ENCODE data around the gene EMC8. TPM values are rescaled to one million over a fixed set of nuclear protein-coding genes. Genes with fewer than 3 reads are reported as not detected.

Gene EMC8
- total RNA-seq, 2 donors from 2014 or later = 30.2 to 38.8 TPM

DNA sequence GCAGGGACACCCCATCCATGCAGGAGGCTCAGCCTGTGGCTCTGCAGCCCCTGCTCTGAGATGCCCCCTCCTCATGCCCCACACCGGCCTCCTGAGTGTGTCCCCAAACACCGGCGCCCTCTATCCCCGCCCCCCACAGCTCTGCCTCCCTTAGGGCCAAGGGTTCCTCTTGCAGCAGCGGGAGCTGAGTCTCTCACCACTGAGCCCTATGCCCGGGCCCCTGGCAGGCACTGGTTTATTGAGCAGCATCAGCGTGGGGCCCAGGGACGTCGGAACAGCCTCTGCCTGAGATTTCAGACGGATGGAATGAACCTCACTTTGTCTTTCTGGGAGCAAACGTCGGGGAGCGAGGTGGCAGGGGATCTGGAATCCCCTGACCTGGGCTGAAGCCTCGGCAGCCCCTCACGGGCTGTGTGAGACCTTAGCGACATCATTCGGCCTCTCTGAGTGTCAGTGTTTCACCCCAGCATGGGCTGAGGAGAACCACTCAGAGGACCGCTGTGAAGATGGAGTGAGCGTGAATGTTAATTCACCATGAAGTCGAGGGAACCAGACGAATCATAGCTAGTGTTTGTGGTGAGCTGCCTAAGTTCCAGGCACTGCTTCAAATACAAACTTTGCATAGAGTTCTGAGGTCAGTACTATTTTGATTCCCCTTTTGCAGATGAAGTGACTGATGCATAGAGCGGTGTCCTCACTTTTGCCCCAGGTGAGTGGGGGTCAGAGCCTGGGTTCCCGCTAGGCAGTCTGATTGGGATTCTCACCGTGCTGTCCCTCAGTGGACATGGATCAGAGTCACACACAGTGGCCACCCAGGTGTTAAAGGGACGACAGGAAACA, 43.2 kb downstream of the EMC8 start:
- Histone ChIP-seq H3K27me3 (replicated peaks; ENCODE audit: insufficient read depth) (no peaks in the 10 kb centered on the region), H3K4me3 (no peak overlapping the region), H3K27ac (no peak overlapping the region), H3K36me3 (no peaks in the 10 kb centered on the region), H3K4me1 (replicated peaks) (peaks cover 12% of the 10 kb centered on the region), H3K9me3 (no peaks in the 10 kb centered on the region)
- TF ChIP-seq, protein P1, sequence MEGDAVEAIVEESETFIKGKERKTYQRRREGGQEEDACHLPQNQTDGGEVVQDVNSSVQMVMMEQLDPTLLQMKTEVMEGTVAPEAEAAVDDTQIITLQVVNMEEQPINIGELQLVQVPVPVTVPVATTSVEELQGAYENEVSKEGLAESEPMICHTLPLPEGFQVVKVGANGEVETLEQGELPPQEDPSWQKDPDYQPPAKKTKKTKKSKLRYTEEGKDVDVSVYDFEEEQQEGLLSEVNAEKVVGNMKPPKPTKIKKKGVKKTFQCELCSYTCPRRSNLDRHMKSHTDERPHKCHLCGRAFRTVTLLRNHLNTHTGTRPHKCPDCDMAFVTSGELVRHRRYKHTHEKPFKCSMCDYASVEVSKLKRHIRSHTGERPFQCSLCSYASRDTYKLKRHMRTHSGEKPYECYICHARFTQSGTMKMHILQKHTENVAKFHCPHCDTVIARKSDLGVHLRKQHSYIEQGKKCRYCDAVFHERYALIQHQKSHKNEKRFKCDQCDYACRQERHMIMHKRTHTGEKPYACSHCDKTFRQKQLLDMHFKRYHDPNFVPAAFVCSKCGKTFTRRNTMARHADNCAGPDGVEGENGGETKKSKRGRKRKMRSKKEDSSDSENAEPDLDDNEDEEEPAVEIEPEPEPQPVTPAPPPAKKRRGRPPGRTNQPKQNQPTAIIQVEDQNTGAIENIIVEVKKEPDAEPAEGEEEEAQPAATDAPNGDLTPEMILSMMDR (IDR thresholded peaks at IDR 0.05) = no peak
- no peak for TF ChIP-seq POLR2A (IDR thresholded peaks at IDR 0.05)
- TF ChIP-seq POLR2AphosphoS5 (IDR thresholded peaks at IDR 0.05) = no peak
- 79% methylated on average over 25 of the region's 25 CpGs for WGBS
- intact Hi-C loops (cut with DNase I) = no loop called here
- no peak for DNase-seq (ENCODE audit: low spot score)

DNA sequence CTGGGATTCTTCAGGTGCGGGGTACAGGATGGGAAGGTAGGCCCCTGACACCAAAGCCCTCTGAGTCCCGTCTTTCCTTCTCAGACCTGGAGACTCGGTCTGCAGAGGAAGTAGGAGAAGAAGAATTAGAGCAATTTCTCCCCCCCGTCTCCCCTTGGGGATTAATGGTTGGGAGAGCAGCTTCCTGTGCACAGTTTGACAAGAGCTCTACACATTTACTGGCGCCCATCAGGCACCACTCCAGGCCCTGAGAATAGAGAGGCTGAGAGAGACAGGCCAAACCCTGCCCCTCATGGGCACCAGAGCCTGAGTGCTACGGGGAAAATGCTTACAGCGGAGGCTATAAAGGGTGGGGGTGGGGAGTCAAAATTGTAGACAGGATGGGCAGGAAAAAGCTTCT, 44.9 kb downstream of the EMC8 start:
- Histone ChIP-seq H3K9me3 (no peaks in the 10 kb centered on the region), H3K27ac (no peak overlapping the region), H3K4me3 (no peak overlapping the region), H3K27me3 (replicated peaks; ENCODE audit: insufficient read depth) (no peaks in the 10 kb centered on the region), H3K36me3 (no peaks in the 10 kb centered on the region), H3K4me1 (replicated peaks) (peaks cover 21% of the 10 kb centered on the region)
- TF ChIP-seq, protein P1 (IDR thresholded peaks at IDR 0.05) = no peak
- TF ChIP-seq POLR2AphosphoS5 (IDR thresholded peaks at IDR 0.05) = no peak
- no peak for TF ChIP-seq POLR2A (IDR thresholded peaks at IDR 0.05)
- WGBS = 52% methylated on average over 7 of the region's 7 CpGs
- intact Hi-C loops (cut with DNase I) = no loop called here
- DNase-seq (ENCODE audit: low spot score) = no peak

DNA sequence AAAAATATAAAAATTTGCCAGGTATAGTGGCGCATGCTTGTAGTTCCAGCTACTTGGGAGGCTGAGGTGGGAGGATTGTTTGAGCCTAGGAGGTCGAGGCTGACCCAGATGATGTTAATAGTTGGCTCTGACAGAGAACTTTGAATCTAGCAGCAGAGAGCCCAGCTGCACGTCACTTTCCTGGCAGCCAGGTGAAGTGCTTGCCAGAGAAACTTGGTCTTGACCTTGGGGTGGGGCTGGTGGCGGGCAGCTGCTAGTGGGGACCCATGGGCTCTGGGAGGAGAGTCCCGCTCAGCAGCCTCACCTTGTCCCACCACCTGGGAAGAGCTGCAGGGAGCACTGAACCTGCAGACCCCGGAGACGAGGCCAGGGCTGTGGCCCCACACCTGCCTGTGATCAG, 45.4 kb downstream of the EMC8 start:
- Histone ChIP-seq H3K36me3 (no peaks in the 10 kb centered on the region), H3K27ac (no peak overlapping the region), H3K9me3 (no peaks in the 10 kb centered on the region), H3K4me3 (no peak overlapping the region), H3K4me1 (replicated peaks) (peaks cover 21% of the 10 kb centered on the region), H3K27me3 (replicated peaks; ENCODE audit: insufficient read depth) (no peaks in the 10 kb centered on the region)
- intact Hi-C loops (cut with DNase I) = no loop called here
- no peak for DNase-seq (ENCODE audit: low spot score)
- no peak for TF ChIP-seq POLR2AphosphoS5 (IDR thresholded peaks at IDR 0.05)
- TF ChIP-seq, protein P1 (IDR thresholded peaks at IDR 0.05) = no peak
- TF ChIP-seq POLR2A (IDR thresholded peaks at IDR 0.05) = no peak
- WGBS = 79% methylated on average over 7 of the region's 7 CpGs

DNA sequence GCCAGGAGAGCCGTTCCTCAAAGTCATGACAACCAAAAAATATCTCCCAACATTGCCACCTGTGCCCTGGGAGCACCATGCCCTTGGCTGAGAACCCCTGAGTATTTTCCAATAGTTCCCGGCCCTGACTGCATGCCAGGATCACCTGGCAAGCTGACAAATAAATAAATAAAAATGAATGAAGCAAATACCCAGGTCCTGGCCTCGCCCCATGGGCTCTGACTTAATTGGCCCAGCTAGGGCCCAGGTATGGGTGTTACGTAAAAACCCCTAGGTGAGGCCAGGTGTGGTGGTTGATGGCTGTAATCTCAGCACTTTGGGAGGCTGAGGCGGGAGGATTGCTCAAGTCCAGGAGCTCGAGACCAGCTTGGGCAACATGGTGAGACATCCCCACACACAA, 45.8 kb downstream of the EMC8 start:
- Histone ChIP-seq H3K27ac (peak overlapping the region; percentile 65 to 67), H3K4me1 (replicated peaks) (peaks cover 21% of the 10 kb centered on the region), H3K27me3 (replicated peaks; ENCODE audit: insufficient read depth) (no peaks in the 10 kb centered on the region), H3K4me3 (no peak overlapping the region), H3K36me3 (no peaks in the 10 kb centered on the region), H3K9me3 (no peaks in the 10 kb centered on the region)
- 43% methylated on average over 6 of the region's 6 CpGs for WGBS
- intact Hi-C loops (cut with DNase I) = no loop called here
- TF ChIP-seq, protein P1 (IDR thresholded peaks at IDR 0.05) = no peak
- TF ChIP-seq POLR2AphosphoS5 (IDR thresholded peaks at IDR 0.05) (peak; percentile 47), POLR2A (IDR thresholded peaks at IDR 0.05) (no peak)
- DNase-seq (ENCODE audit: low spot score) = peak; percentile 70
